MCF 10A (cell line): ENCODE results near the gene ENTPD3. TPM values are rescaled to one million over a fixed set of nuclear protein-coding genes. Genes with fewer than 3 reads are reported as not detected.

Experiments
- BruUV-seq: library from RNA; stranded (reverse); fragments of 400-500 nt; replicated peaks from 2 replicates; lab custom pipeline; 2021; lab: Mats Ljungman, UMichigan
- CTCF ChIA-PET: fragments of 300-600 bp; sonication (Branson Sonifier 250); formaldehyde crosslinking; extraction: SDS; loops from one replicate; lab custom pipeline; 2021; ENCODE audit warnings: antibody characterized with exemption, inconsistent platforms; lab: Yijun Ruan, JAX
- POLR2A ChIA-PET: fragments of 300-600, 350-650 bp; sonication (Branson Sonifier 250); formaldehyde crosslinking; extraction: SDS; loops from one replicate; lab custom pipeline; 2020; ENCODE audit warnings: antibody characterized with exemption, inconsistent platforms; lab: Yijun Ruan, JAX
- DNase-seq: peaks from one replicate; pipeline ENCODE4 v3.0.0-alpha.2; 2018; ENCODE audit not compliant: unreplicated experiment
- H3K27ac Mint-ChIP-seq: one replicate; pipeline ENCODE4 v1.8.0; 2022; ENCODE audit warnings: mild to moderate bottlenecking, low read depth, mixed read lengths; ENCODE audit not compliant: unreplicated experiment
- H3K27me3 Mint-ChIP-seq: one replicate; pipeline ENCODE4 v1.8.0; 2022; ENCODE audit warnings: mixed read lengths; ENCODE audit not compliant: insufficient read depth, unreplicated experiment
- H3K36me3 Mint-ChIP-seq: one replicate; pipeline ENCODE4 v1.8.0; 2022; ENCODE audit warnings: mild to moderate bottlenecking, moderate library complexity, mixed read lengths; ENCODE audit not compliant: insufficient read depth, unreplicated experiment
- H3K4me1 Mint-ChIP-seq: one replicate; pipeline ENCODE4 v1.8.0; 2022; ENCODE audit warnings: mixed read lengths; ENCODE audit not compliant: insufficient read depth, unreplicated experiment
- H3K4me3 Mint-ChIP-seq: one replicate; pipeline ENCODE4 v1.8.0; 2022; ENCODE audit warnings: mild to moderate bottlenecking, moderate library complexity, mixed read lengths; ENCODE audit not compliant: unreplicated experiment
- H3K9me3 Mint-ChIP-seq: one replicate; pipeline ENCODE4 v1.8.0; 2022; ENCODE audit warnings: mixed read lengths; ENCODE audit not compliant: unreplicated experiment
- CTCF ChIP-seq: fragments of 200-600 bp; IDR thresholded peaks from one replicate; pipeline ENCODE4 v1.8.0; 2022; ENCODE audit warnings: antibody characterized with exemption, mild to moderate bottlenecking; ENCODE audit not compliant: unreplicated experiment
- intact Hi-C: fragments of 100-400 bp; cut with micrococcal nuclease; formaldehyde crosslinking; loops from 2 replicates; pipeline ENCODE4 v1.14.1; 2022
- total RNA-seq: library from RNA; stranded (reverse); gene quantifications from 2 replicates; pipeline ENCODE4 v1.2.3, GENCODE V29; 2022

ENTPD3 gene
- total RNA-seq, 1 experiment from 2014 or later: 0.28 TPM

GRCh38 chr3:40450438-40450837 lies 63.5 kb downstream of the ENTPD3 start:
- TF ChIP-seq CTCF: no peak
- intact Hi-C loops: no loop called here
- CTCF ChIA-PET: interaction anchor here (0.7 to 5.2 kb wide), 3 partner anchors 123 to 765 kb away, joined by 3 to 38 read pairs (median 3); no protein-coding TSS in a partner anchor
- no peaks in the 10 kb centered on the region for H3K27me3 Mint-ChIP-seq
- peaks cover 12% of the 10 kb centered on the region for H3K36me3 Mint-ChIP-seq
- no peak for DNase-seq
- no peak overlapping the region for H3K27ac Mint-ChIP-seq
- H3K9me3 Mint-ChIP-seq: no peaks in the 10 kb centered on the region
- no peak overlapping the region for H3K4me3 Mint-ChIP-seq
- BruUV-seq: no TSS peak
- peaks cover 20% of the 10 kb centered on the region for H3K4me1 Mint-ChIP-seq
- POLR2A ChIA-PET: interaction anchor here (0.8 kb wide), 1 partner anchor 32 kb away, joined by 3 read pairs; no protein-coding TSS in a partner anchor

- POLR2A ChIA-PET: interaction anchor here (0.8 to 4.1 kb wide), 13 partner anchors 8 to 748 kb away, joined by 3 to 36 read pairs (median 6); partner anchors contain the start of genes CTNNB1, ZNF619 and ZNF621
Measured at GRCh38 chr3:40451551-40451950, 64.6 kb downstream of the ENTPD3 start.

GRCh38 chr3:40452057-40452456 lies 65.1 kb downstream of the ENTPD3 start:
- H3K4me1 Mint-ChIP-seq: peaks cover 20% of the 10 kb centered on the region
- ChIA-PET CTCF (interaction anchor here (0.5 to 5.2 kb wide), 9 partner anchors 8 to 260 kb away, joined by 3 to 38 read pairs (median 4); partner anchors contain the start of gene ZNF620), POLR2A (interaction anchor here (0.6 to 4.1 kb wide), 20 partner anchors 9 to 1044 kb away, joined by 3 to 36 read pairs (median 6); partner anchors contain the start of genes CTNNB1, ZNF619, ZNF620 and ZNF621)
- peak overlapping the region; percentile 90 for H3K4me3 Mint-ChIP-seq
- no peaks in the 10 kb centered on the region for H3K9me3 Mint-ChIP-seq
- no peak for TF ChIP-seq CTCF
- no peaks in the 10 kb centered on the region for H3K27me3 Mint-ChIP-seq
- peak overlapping the region; percentile 95 for H3K27ac Mint-ChIP-seq
- peaks cover 15% of the 10 kb centered on the region for H3K36me3 Mint-ChIP-seq
- no TSS peak for BruUV-seq
- intact Hi-C loops: loop anchor here (2.0 kb wide), 2 partner anchors 53 to 73 kb away; partner anchors contain the start of gene ZNF621
- no peak for DNase-seq

More at GRCh38 chr3:40451551-40451950, 64.6 kb downstream of the ENTPD3 start:
- H3K4me3 Mint-ChIP-seq: no peak overlapping the region
- no peaks in the 10 kb centered on the region for H3K27me3 Mint-ChIP-seq
- intact Hi-C loops: no loop called here
- BruUV-seq: no TSS peak
- H3K27ac Mint-ChIP-seq: no peak overlapping the region
- no peak for DNase-seq
- CTCF ChIA-PET: interaction anchor here (0.5 to 5.2 kb wide), 7 partner anchors 22 to 1248 kb away, joined by 3 to 38 read pairs (median 3); no protein-coding TSS in a partner anchor
- H3K36me3 Mint-ChIP-seq: peaks cover 12% of the 10 kb centered on the region
- no peak for TF ChIP-seq CTCF
- H3K4me1 Mint-ChIP-seq: peaks cover 20% of the 10 kb centered on the region
- no peaks in the 10 kb centered on the region for H3K9me3 Mint-ChIP-seq

GRCh38 chr3:40452562-40452875 lies 65.5 kb downstream of the ENTPD3 start:
- no peaks in the 10 kb centered on the region for H3K9me3 Mint-ChIP-seq
- TF ChIP-seq CTCF: no peak
- TSS peak; percentile 20 for BruUV-seq
- H3K27ac Mint-ChIP-seq: peak overlapping the region; percentile 95
- no peaks in the 10 kb centered on the region for H3K27me3 Mint-ChIP-seq
- POLR2A ChIA-PET: interaction anchor here (0.5 to 4.1 kb wide), 21 partner anchors 9 to 1045 kb away, joined by 3 to 36 read pairs (median 5); partner anchors contain the start of genes CTNNB1, ZNF620 and ZNF621
- intact Hi-C loops: loop anchor here (2.0 kb wide), 2 partner anchors 52 to 72 kb away; partner anchors contain the start of gene ZNF621
- peaks cover 20% of the 10 kb centered on the region for H3K4me1 Mint-ChIP-seq
- peak overlapping the region; percentile 90 for H3K4me3 Mint-ChIP-seq
- DNase-seq: no peak
- CTCF ChIA-PET: interaction anchor here (0.7 to 5.2 kb wide), 11 partner anchors 9 to 261 kb away, joined by 3 to 38 read pairs (median 3); partner anchors contain the start of gene ZNF620
- peaks cover 17% of the 10 kb centered on the region for H3K36me3 Mint-ChIP-seq
